GM21423 (cell line): ENCODE results near the gene HSD11B2.
"Not testable (repeated sequence)": the region's sequence is repeated elsewhere in the genome, so short reads cannot be mapped to it uniquely, and the experiment has no call there.

Source experiments
- ATAC-seq: cut with Tn5 transposase; IDR thresholded peaks from one replicate; pipeline ENCODE4 v1.9.1; 2021; ENCODE audit warnings: mild to moderate bottlenecking, moderate library complexity; ENCODE audit not compliant: unreplicated experiment

Gene HSD11B2

DNA sequence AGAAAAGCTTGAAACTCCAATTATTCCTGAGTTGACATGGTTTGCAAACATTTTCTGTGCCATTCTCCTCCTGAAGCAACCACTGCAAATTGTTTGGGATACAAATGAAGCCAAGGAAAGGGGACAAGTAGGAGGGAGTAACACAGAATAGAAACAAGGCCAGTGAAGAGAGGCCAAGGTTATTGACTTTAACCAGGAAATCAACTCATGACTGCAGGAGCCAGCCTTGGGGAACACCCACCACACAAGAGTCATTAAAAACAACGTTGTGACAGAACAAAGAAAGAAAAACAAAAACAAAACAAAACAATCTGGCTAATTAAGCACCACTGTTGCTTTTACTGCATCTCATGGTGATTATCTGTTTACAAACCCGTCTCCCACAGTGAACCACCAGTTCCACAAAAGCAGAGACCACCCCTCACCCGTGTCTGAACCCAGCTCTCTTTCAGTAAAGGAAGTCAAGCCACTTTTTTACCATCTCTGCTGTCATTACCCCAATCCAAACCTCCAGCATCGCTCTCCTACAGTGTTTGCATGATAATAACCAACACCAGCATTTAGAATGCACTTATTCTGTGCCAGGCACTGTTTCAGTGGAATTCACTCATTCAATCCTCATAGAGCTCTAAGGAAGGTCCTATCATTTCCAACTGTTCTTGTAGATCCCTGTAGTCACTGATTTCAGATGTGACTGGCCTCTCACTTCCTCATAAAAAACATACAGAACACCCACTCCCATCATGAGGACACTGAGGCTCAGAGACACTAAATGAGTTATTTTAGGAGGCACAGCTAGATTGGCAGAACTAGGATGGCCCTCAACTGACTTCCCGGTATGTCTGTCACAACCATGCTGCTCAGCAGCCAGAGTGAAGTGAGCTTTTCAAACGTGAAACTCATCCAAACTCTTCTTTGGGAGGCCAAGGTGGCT is 16.7 kb upstream of the HSD11B2 start:
- ATAC-seq: no peak

DNA sequence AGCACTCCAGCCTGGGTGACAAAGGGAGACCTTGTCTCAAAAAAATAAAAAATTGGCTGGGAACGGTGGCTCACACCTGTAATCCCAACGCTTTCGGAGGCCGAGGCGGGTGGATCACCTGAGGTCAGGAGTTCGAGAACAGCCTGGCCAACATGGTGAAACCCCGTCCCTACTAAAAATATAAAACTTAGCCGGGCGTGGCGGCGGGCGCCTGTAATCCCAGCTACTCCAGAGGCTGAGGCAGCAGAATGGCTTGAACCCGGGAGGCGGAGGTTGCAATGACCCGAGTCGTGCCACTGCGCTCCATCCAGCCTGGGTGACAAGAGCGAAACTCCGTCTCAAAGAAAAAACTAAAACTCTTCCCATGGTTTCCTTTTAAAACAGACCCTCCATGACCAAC is 15.5 kb upstream of the HSD11B2 start:
- not testable (repeated sequence) for ATAC-seq

DNA sequence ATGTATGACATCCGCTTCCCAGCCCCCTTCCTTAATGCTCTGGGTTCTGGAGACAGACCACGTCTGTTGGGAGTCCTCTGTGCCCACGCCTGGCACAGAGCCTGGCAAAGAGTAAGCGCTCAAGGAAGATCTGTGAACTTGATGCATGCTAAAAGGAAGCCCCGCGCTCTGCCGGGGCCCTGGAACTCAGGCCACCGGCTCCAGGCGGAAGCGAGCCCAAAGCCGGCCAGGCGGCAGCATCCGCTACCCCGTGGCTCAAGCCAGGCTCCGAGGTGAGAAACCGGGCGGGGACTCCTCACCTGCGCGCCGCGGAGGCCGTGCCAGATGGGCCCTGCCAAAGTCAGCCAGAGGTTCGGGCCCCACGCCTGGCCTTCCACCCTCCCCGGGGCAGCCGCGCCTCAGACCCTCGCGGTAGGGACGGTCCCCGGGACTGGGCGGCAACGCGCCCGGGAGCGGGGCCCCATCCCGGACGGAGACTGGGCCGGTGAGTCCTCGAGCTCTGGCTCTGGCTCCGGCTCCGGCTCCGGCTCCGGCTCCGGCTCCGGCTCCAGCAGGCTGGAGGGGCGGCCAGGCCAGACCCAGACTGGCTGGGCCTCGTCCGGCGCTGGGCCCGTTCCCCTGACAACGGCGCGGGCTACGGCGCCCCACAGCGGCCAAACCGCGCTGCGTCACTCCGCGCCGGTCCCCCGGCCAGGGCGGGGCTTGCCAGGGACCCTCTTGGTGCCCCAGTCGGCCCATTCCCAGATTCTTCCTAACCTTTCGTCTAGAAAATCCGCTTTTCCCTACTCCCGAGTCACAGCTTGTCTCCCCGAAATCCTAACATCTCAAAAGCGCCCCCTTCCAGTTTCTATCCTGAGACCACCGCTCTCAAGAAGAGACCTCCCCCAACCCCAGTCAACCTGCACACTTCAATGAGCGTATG is 14.8 kb upstream of the HSD11B2 start, which contains the start of gene ZDHHC1:
Gene ZDHHC1 (minus strand): TSS at position 606 of the 922 bp plus-strand sequence. CDS start 8,702 bp downstream, outside the sequence.
- ATAC-seq: peak; percentile 58

DNA sequence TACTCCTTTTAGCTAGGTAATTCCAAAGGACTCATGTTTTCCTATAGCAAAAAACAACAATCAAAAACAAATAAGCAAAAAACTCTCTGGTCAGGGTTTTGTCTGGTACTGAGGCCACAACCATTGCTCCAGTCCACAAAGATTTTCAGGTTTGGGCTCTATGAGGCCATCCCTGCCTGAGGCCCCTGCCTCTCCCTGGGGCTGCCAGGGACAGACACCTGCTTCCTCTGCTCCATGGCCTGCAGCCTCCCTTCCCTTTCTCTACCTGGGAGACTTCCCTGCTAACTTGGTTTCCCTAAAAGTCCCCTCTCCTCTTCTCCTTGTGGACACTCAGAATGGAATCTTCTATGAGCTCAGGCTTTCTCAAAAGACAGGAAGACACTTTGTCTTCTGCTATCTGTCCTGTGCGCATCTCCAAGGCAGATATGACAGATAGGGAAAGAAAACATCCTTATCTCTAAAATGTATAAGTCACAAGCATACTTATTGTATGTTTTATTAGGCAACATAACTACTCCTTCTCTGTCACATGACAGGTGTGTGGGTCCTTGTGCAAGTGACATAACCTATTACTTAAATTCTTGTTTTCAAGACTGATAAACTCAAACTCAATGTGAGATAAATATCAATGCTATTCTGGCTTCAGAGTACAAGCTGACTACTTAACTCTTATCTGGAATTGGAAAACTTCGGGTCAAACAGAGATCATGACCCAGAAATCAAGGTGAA is 13.4 kb upstream of the HSD11B2 start:
- ATAC-seq: no peak

DNA sequence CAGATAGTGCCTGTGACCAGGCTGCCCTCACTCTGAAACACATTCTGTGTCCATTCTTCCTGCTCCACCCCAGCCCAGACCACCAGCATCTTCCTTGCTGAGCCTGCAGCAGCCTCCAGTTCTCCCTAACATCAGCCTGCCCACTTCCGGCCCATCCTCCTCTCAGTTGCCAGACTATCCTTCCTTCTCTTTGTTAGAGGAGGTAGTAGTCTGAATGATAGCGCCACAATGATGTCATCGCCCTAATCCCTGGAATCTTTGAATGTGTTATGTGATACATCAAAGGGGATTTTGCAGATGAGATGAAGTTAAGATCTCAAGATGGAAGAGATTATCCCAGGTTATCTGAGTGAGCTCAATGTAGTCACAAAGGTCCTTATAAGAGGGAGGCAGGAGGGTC is 11.4 kb upstream of the HSD11B2 start:
- no peak for ATAC-seq

DNA sequence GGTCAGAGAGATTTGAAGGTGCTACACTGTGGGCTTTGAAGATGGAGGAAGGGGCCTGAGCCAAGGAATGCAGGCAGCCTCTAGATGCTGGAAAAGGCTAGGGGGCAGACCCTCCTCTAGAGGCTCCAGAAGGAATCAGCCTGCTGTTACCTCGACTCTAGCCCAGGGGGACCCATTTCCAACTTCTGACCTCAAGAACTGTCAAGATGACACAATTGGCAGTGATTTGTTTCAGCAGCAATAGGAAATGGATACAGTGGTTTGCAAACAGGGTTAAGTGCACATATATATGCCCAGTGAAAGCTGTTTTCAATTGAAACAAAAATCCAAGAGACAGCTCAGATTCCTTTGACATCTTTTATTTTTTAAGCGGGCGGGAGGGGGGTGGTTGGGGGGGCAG is 11.0 kb upstream of the HSD11B2 start:
- ATAC-seq: no peak

DNA sequence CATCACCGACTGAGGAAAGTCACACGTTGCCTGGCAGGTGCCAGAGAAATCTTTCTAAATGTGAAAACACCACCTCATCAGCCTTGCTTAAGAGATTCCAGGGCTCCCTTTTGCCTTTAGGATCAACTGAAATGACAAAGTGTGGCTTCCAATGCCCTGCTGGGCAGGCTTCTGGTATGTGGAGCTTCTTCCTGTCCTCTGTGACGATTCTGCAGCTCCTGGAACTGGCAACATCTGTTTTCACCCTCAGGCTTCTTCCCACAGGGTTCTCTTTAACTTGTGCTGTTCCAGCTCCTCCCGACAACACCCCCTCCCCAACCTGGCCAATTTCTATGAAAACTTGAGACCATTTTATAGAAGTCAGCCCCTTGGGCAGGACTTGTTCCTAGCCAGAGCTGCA is 9.9 kb upstream of the HSD11B2 start:
- no peak for ATAC-seq

DNA sequence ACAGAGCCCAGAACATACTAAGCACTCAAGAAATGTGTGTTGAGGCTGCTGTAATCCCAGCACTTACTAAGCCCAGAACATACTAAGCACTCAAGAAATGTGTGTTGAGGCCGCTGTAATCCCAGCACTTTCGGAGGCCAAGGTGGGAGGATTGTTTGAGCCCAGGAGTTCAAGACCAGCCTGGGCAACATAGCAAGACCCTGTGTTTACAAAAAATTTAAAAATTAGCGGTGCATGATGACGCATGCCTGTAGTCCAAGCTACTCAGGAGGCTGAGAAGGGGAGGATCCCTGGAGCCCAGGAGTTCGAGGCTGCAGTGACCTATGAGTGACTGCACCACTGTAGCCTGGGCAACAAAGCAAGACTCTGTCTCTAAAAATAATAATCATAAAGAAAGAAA is 7.9 kb upstream of the HSD11B2 start:
- ATAC-seq: no peak

DNA sequence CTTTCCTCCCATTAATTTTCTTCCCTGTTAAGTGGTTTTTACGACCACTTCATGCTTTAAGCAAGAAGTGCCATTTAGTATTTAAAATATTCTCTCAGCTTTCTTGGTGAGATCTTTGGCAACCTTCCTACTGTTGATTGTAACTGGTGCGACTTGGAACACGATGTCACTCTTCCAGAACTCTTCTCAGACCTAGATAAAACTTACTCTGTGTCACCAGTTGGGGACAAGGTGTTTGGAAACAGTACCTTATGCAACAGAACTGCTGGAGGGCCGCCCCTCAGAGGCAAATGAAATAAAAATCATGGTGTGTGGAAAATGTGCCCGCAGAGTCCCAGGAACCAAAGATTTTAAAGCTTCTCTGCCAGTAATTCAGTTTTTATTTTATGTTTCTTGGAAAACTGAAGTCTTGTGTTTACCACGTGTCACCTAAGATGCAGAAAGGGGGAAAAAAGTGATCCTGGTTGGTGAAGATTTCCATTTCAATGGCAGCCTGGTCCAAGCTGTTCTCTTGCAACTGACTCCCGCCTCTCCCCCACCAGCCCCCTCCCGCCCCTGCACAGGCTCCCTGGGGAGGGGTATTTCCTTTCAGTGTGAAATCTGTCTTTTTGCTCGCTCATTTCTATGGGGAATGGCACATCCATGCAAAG is 7.2 kb upstream of the HSD11B2 start:
- no peak for ATAC-seq

DNA sequence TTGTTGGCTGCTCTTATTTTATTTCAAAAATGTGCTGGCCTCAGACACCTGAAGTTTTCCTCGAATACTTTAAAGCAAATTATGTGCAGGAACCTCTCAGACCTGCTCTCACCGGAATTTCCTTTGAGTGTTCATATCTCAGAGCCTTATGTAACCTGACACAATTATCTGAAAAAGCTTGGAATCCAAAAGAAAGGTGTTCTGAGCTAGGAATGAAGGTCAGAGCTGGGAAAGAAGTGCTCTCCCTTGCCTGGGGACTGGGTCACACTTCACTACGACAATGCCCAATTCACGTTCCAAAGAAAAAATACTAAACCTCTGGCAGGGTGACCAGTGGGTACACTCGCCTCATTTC is 6.7 kb upstream of the HSD11B2 start:
- ATAC-seq: no peak

DNA sequence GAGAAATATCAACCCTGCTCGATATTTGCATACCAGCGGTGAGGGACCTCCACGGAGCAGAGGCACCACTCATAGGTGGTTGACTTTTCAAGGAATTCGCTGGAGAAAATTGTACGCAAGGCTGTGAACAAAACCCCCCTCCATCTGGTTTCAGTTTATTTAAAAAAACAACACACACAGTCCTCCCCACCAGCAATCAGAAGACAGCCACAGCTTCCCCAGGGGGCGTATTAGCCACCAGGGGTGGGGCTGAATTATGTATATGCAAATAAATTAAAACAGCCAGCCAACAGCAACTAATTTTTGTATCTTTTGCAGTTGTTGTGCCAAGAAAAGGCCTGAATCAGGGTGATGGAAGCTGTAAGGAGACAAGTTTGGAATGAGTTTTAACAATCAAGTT is 5.9 kb upstream of the HSD11B2 start:
- ATAC-seq: no peak

DNA sequence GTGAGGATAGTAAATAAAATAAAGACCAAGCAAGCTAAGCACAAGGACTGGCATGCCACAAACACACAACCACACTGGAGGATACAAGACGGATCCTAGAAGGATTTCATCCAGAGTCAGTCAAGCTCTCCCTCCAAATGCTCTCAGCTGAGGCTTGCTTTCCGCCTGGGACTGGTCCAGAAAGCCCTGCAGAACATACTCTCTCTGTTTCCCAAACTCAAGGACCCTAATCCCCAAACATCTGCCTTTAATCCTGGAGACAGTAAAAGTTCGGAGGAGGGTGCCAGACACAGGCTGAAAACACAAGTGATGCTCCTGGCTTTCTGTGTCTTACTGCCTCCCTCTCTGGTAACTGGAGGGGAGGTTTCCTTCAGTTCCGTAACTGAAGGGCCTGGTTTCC is 5.3 kb upstream of the HSD11B2 start:
- ATAC-seq: no peak

DNA sequence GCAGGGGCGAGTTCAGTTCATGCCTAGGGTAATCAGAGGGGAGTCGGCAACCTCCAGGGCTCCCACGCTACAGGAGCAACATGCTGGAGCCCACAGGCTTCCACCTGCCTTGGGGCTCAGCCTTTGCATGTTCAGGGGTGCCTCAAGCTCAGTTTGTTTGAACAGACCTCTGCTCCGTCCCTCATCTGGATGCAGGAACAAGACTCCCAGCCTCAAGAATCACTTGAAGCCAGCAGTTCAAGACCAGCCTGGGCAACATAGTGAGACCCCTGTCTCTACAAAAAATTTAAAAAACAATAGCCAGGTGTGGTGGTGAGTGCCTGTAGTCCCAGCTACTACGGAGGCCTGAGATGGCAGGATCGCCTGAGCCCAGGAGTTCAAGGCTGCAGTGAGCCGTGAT is 4.9 kb upstream of the HSD11B2 start:
- no peak for ATAC-seq

DNA sequence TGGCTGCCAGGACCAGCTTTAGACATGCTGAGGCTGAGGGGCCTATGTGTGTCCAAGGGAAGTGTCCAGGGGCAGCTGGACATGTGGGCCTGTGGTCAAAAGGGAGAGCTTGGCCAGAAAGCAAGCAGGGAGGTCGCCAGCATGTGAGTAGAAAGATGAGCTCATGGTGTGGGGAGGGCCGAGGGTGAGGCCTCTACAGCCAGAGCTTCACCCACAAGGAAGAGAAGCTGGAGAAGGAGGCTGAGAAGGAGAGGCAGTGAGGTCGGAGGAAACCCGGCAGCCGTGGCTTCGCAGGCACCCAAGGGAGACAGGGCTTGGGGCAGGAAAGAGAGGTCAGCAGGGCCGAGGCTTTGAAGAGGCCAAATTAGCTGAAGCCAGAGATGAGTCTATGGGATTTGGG is 4.0 kb upstream of the HSD11B2 start:
- ATAC-seq: no peak

DNA sequence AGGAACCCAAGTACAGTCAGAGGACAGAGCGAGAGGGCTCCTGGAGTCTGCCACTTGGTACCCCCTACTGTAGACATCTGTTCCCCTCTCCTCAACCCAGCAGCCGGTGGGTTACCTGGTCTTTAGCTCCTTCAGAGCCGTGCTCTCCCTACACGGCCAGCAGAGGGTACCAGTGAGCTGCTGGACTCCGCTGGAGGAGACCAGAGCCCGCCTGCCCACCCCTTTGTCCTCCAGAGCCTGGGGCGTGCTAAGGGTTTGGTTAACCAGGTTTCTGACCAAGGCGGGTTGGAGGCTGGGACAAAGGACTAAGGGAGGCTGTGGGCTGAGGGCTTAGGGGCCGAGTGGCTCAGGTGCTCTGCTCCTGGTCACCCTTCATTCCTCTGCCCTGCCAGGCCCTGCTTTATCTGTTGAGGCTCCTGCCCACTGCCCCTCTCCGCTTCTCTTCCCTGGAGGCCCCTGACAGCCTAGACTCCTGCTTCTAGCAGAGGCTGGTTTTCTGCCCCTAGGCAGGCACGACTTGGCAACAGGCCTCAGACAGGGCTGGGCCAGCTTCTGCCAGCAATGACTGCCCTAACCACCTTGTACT is 2.7 kb upstream of the HSD11B2 start:
- no peak for ATAC-seq

DNA sequence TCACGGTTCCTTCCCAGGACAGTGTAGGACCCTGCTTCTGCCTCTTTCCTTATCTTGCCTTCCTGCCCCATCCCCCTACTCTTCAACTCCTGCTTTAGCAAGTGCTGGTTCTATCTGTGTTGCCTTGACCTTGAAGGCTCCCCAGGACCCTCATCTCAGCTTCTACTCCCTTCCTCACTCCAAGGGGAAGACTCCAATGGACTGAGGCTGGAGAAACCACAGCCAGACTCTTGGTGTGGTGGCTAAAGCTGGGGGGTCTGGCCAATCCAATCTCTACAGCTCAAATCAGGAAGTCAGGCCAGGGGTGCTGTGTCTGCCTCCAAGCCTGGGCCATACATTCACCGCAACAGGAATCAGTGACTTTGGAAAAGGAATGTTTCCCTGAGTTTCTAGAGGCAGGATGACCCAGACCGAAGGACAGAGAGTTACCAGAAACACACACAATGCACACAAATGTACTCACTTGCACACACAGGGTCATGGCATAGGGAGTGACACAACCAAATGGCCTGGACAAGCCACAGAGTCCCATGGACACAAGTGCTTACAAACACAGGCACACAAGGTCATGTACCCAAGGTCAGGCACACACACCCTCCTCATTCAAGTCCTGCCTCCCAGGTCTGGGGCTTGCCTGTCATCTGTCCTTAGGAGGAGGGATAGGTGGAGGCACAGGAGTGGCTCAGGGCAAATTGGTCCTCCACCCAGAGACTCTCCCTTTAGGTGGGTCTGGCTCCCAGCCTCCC is 1.7 kb upstream of the HSD11B2 start:
- no peak for ATAC-seq

DNA sequence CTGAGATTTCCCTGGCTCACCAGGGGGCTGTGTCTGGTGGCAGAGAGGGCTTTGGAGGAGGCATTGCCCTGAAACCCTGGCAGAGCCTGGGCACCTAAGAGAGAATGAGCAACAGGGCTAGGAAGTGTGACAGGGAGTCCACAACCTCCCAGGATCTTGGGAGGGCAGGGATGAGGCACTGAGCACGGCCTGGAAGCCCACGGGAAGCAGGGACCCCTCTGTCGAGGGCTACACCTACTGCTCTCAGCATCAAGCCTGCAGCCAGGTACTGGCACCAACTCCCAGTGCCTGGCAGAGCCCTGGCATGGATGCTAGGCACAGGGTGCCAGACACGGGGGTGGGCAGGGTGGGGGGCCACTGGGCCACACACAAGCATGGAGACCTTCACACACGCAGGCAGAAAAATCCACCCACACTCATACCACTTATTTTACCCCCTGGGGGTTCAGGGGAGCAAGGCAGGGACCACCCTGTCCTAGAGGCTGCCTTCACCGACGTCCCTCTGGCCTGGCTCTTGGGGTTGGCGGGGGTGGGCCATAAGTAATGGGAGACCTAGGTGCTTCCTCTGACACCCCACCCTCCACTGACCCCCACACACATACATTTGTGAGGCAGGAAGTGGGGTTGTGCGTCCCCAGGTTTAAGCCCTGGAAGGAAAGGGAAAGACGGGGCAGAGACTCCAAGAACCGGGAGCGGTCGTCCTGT is 970 bp upstream of the HSD11B2 start:
- no peak for ATAC-seq

DNA sequence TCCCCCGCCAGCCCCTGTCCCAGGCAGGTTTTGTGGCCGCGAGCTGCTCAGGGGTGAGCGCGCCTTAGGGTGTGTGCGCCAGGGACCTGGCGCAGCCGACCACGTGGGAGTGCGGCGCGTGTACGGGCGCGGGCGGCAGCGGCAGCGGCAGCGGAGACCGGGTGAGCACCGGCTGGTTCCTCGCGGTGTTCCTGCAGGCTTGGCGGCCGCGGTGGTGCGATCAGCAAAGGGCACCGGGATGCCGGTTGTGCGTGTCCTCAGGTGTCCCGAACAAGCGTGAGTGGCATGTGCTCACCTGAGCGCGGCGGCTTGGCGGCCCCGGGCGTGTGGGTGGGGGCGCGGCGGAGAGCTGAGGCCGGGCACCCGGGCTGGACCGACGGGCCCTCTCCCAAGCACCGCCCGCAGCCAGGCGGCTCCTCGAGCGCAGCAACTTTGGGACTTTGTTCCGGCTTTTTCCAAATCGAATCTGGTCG is 381 bp upstream of the HSD11B2 start:
- no peak for ATAC-seq
